Measurements from ENCODE around the gene EDRF1.

The EDRF1 gene

GRCh38 chr10:125781374-125781773, 61.9 kb downstream of the EDRF1 start:
- TF ChIP-seq CTCF (conservative IDR thresholded peaks at IDR 0.05; ENCODE audit: low read depth, low read length), result no peak
- DNase-seq (ENCODE audit: low read depth), result no peak
- no peak overlapping the region for H3K4me3 ChIP-seq (ENCODE audit: low read depth, low read length)

GRCh38 chr10:125782054-125782453, 62.5 kb downstream of the EDRF1 start:
- H3K4me3 ChIP-seq (ENCODE audit: low read depth, low read length), result no peak overlapping the region
- no peak for DNase-seq (ENCODE audit: low read depth)
- no peak for TF ChIP-seq CTCF (conservative IDR thresholded peaks at IDR 0.05; ENCODE audit: low read depth, low read length)

GRCh38 chr10:125782616-125783015, 63.1 kb downstream of the EDRF1 start:
- H3K4me3 ChIP-seq (ENCODE audit: low read depth, low read length), result no peak overlapping the region
- DNase-seq (ENCODE audit: low read depth), result no peak
- TF ChIP-seq CTCF (conservative IDR thresholded peaks at IDR 0.05; ENCODE audit: low read depth, low read length), result no peak

GRCh38 chr10:125783408-125783807, 63.9 kb downstream of the EDRF1 start:
- no peak for DNase-seq (ENCODE audit: low read depth)
- TF ChIP-seq CTCF (conservative IDR thresholded peaks at IDR 0.05; ENCODE audit: low read depth, low read length), result no peak

GRCh38 chr10:125783957-125784356, 64.4 kb downstream of the EDRF1 start:
- TF ChIP-seq CTCF (conservative IDR thresholded peaks at IDR 0.05; ENCODE audit: low read depth, low read length), result no peak

More at GRCh38 chr10:125783408-125783807, 63.9 kb downstream of the EDRF1 start:
- H3K4me3 ChIP-seq (ENCODE audit: low read depth, low read length), result no peak overlapping the region

GRCh38 chr10:125785791-125786190, 66.3 kb downstream of the EDRF1 start:
- no peak overlapping the region for H3K4me3 ChIP-seq (ENCODE audit: low read depth, low read length)
- DNase-seq (ENCODE audit: low read depth), result no peak
- TF ChIP-seq CTCF (conservative IDR thresholded peaks at IDR 0.05; ENCODE audit: low read depth, low read length), result no peak

More at GRCh38 chr10:125783957-125784356, 64.4 kb downstream of the EDRF1 start:
- no peak for DNase-seq (ENCODE audit: low read depth)
- no peak overlapping the region for H3K4me3 ChIP-seq (ENCODE audit: low read depth, low read length)

GRCh38 chr10:125788156-125789034, 68.9 kb downstream of the EDRF1 start:
- TF ChIP-seq CTCF (conservative IDR thresholded peaks at IDR 0.05; ENCODE audit: low read depth, low read length), result no peak
- DNase-seq (ENCODE audit: low read depth), result no peak
- H3K4me3 ChIP-seq (ENCODE audit: low read depth, low read length), result no peak overlapping the region

All from choroid plexus epithelial cell (primary cell).